WTC11 (cell line): ENCODE results near the gene KCNIP2. TPM values are rescaled to one million over a fixed set of nuclear protein-coding genes. Genes with fewer than 3 reads are reported as not detected.

Experiments used
- AR ChIP-seq: fragments of 250-450 bp; sonication (Bioruptor Pico); IDR thresholded peaks from 2 replicates; pipeline ENCODE4 v1.9.0; 2021; ENCODE audit warnings: mild to moderate bottlenecking
- ATF2 ChIP-seq: sonication (generic); formaldehyde crosslinking; IDR thresholded peaks from 2 replicates; pipeline ENCODE4 v1.8.1; 2022; ENCODE audit warnings: low read depth, missing genetic modification reagents, borderline replicate concordance
- CREM ChIP-seq: sonication (generic); formaldehyde crosslinking; IDR thresholded peaks from 2 replicates; pipeline ENCODE4 v1.8.1; 2022; ENCODE audit warnings: mild to moderate bottlenecking, missing genetic modification reagents, moderate library complexity
- E2F1 ChIP-seq: sonication (generic); formaldehyde crosslinking; IDR thresholded peaks from 2 replicates; pipeline ENCODE4 v1.8.0; 2022; ENCODE audit warnings: mild to moderate bottlenecking, missing genetic modification reagents
- E2F5 ChIP-seq: sonication (generic); formaldehyde crosslinking; IDR thresholded peaks from 2 replicates; pipeline ENCODE4 v1.8.1; 2022; ENCODE audit warnings: mild to moderate bottlenecking, moderate library complexity, missing genetic modification reagents
- FOXK1 ChIP-seq: sonication (generic); formaldehyde crosslinking; IDR thresholded peaks from 2 replicates; pipeline ENCODE4 v1.8.0; 2022; ENCODE audit warnings: mild to moderate bottlenecking, moderate library complexity, missing genetic modification reagents
- GRHL2 ChIP-seq: fragments of 250-450 bp; sonication (Bioruptor Pico); IDR thresholded peaks from 2 replicates; pipeline ENCODE4 v1.8.0; 2022; ENCODE audit warnings: mild to moderate bottlenecking, moderate library complexity; ENCODE audit not compliant: insufficient replicate concordance, severe bottlenecking
- JAZF1 ChIP-seq: fragments of 250-450 bp; sonication (Bioruptor Pico); IDR thresholded peaks from 2 replicates; pipeline ENCODE4 v1.9.0; 2021; ENCODE audit warnings: moderate library complexity, mild to moderate bottlenecking, inconsistent platforms
- KAT7 ChIP-seq: sonication (generic); formaldehyde crosslinking; IDR thresholded peaks from 2 replicates; pipeline ENCODE4 v1.8.1; 2023; ENCODE audit warnings: missing genetic modification reagents, mild to moderate bottlenecking, borderline replicate concordance
- MYBL2 ChIP-seq: sonication (generic); formaldehyde crosslinking; IDR thresholded peaks from 2 replicates; pipeline ENCODE4 v1.8.1; 2023; ENCODE audit warnings: mild to moderate bottlenecking, moderate library complexity, missing genetic modification reagents
- NFYB ChIP-seq: sonication (generic); formaldehyde crosslinking; conservative IDR thresholded peaks from 2 replicates; pipeline ENCODE4 v1.8.0; 2022; ENCODE audit warnings: low read depth, missing genetic modification reagents
- PRRX2 ChIP-seq: fragments of 250-450 bp; sonication (Bioruptor Pico); IDR thresholded peaks from 2 replicates; pipeline ENCODE4 v1.8.0; 2021; ENCODE audit warnings: mild to moderate bottlenecking
- RELA ChIP-seq: sonication (generic); formaldehyde crosslinking; IDR thresholded peaks from 2 replicates; pipeline ENCODE4 v1.8.1; 2022; ENCODE audit warnings: missing genetic modification reagents, mild to moderate bottlenecking, borderline replicate concordance
- ZNF425 ChIP-seq: fragments of 250-450 bp; sonication (Bioruptor Pico); conservative IDR thresholded peaks from 2 replicates; pipeline ENCODE4 v1.9.0; 2021; ENCODE audit warnings: mild to moderate bottlenecking
- total RNA-seq: library from RNA; stranded (reverse); gene quantifications from 3 replicates; pipeline ENCODE4 v1.2.3, GENCODE V29; 2021
- TF ChIP-seq, protein P1 (sequence below): sonication (generic); formaldehyde crosslinking; IDR thresholded peaks from 2 replicates; pipeline ENCODE4 v1.8.0; 2023; ENCODE audit warnings: mild to moderate bottlenecking, missing genetic modification reagents

Gene KCNIP2
- total RNA-seq, 1 experiment from 2014 or later = 5.2 TPM

- TF ChIP-seq E2F5 (CRISPR knock-in tag) (no peak), AR (CRISPR knock-in tag) (no peak), ZNF425 (CRISPR knock-in tag) (no peak), E2F1 (no peak), GRHL2 (CRISPR knock-in tag) (no peak), PRRX2 (CRISPR knock-in tag) (no peak), RELA (CRISPR knock-in tag) (no peak), ATF2 (CRISPR knock-in tag) (no peak), JAZF1 (CRISPR knock-in tag) (no peak), CREM (CRISPR knock-in tag) (no peak), MYBL2 (CRISPR knock-in tag) (no peak), FOXK1 (CRISPR knock-in tag) (no peak), KAT7 (CRISPR knock-in tag) (no peak), NFYB (CRISPR knock-in tag) (no peak)
- TF ChIP-seq, protein P1, sequence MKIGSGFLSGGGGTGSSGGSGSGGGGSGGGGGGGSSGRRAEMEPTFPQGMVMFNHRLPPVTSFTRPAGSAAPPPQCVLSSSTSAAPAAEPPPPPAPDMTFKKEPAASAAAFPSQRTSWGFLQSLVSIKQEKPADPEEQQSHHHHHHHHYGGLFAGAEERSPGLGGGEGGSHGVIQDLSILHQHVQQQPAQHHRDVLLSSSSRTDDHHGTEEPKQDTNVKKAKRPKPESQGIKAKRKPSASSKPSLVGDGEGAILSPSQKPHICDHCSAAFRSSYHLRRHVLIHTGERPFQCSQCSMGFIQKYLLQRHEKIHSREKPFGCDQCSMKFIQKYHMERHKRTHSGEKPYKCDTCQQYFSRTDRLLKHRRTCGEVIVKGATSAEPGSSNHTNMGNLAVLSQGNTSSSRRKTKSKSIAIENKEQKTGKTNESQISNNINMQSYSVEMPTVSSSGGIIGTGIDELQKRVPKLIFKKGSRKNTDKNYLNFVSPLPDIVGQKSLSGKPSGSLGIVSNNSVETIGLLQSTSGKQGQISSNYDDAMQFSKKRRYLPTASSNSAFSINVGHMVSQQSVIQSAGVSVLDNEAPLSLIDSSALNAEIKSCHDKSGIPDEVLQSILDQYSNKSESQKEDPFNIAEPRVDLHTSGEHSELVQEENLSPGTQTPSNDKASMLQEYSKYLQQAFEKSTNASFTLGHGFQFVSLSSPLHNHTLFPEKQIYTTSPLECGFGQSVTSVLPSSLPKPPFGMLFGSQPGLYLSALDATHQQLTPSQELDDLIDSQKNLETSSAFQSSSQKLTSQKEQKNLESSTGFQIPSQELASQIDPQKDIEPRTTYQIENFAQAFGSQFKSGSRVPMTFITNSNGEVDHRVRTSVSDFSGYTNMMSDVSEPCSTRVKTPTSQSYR (CRISPR knock-in tag) = no peak
Measured at GRCh38 chr10:101797403-101798059, 46.1 kb downstream of the KCNIP2 start (continued).
